Hepatocyte (in vitro differentiated cells): ENCODE measurements around the gene PRDM16. TPM values are rescaled to one million over a fixed set of nuclear protein-coding genes. Genes with fewer than 3 reads are reported as not detected.
A peak's percentile ranks its signal among the peaks of the same experiment; 100 is the strongest.

Experiments used
- DNase-seq: peaks from one replicate; pipeline ENCODE4 v3.0.0-alpha.2; 2016; ENCODE audit warnings: low spot score
- H2AFZ ChIP-seq: fragments of 200-600 bp; sonication (generic); 2 replicates; pipeline ENCODE4 v1.6.0; 2016; ENCODE audit warnings: antibody characterized with exemption, mild to moderate bottlenecking
- H3K27ac ChIP-seq: fragments of 200-600 bp; sonication (generic); 2 replicates; pipeline ENCODE4 v1.5.1; 2016; ENCODE audit warnings: mild to moderate bottlenecking
- H3K27me3 ChIP-seq: fragments of 200-600 bp; sonication (generic); 2 replicates; pipeline ENCODE4 v1.6.1; 2016
- H3K36me3 ChIP-seq: fragments of 200-600 bp; sonication (generic); replicated peaks from 2 replicates; pipeline ENCODE4 v1.5.1; 2016; ENCODE audit warnings: low read depth; ENCODE audit not compliant: insufficient read depth
- H3K4me1 ChIP-seq: fragments of 200-600 bp; sonication (generic); 2 replicates; pipeline ENCODE4 v1.5.1; 2016; ENCODE audit warnings: mild to moderate bottlenecking, moderate library complexity; ENCODE audit not compliant: insufficient read depth
- H3K4me2 ChIP-seq: fragments of 200-600 bp; sonication (generic); 2 replicates; pipeline ENCODE4 v1.6.0; 2016
- H3K4me3 ChIP-seq: fragments of 200-600 bp; sonication (generic); 2 replicates; pipeline ENCODE4 v1.5.1; 2016; ENCODE audit warnings: mild to moderate bottlenecking
- H3K79me2 ChIP-seq: fragments of 200-600 bp; sonication (generic); 2 replicates; pipeline ENCODE4 v1.6.0; 2017; ENCODE audit warnings: mild to moderate bottlenecking
- H3K9me2 ChIP-seq: fragments of 200-600 bp; sonication (generic); replicated peaks from 2 replicates; pipeline ENCODE4 v1.6.0; 2017; ENCODE audit warnings: mild to moderate bottlenecking; ENCODE audit not compliant: insufficient read depth
- H3K9me3 ChIP-seq: fragments of 200-600 bp; sonication (generic); 2 replicates; pipeline ENCODE4 v1.5.1; 2016; ENCODE audit warnings: low read depth, mild to moderate bottlenecking
- H4K20me1 ChIP-seq: fragments of 200-600 bp; sonication (generic); 2 replicates; pipeline ENCODE4 v1.6.0; 2016; ENCODE audit warnings: mild to moderate bottlenecking; ENCODE audit not compliant: insufficient read depth, poor library complexity, severe bottlenecking
- EZH2 ChIP-seq: fragments of 200-600 bp; sonication (generic); IDR thresholded peaks from 2 replicates; pipeline ENCODE4 v1.6.1; 2016; ENCODE audit warnings: antibody characterized with exemption, mild to moderate bottlenecking, borderline replicate concordance
- EZH2phosphoT487 ChIP-seq: fragments of 200-600 bp; sonication (generic); IDR thresholded peaks from one replicate; pipeline ENCODE4 v1.6.1; 2018; ENCODE audit warnings: antibody characterized with exemption, mild to moderate bottlenecking, low read depth, moderate library complexity; ENCODE audit not compliant: unreplicated experiment, severe bottlenecking
- whole genome bisulfite sequencing: methylation state at CpG from one replicate; pipeline ENCODE4 v1.1.6; 2016; ENCODE audit warnings: low lambda C conversion rate; ENCODE audit errors: missing lambda C conversion rate; 5-methylcytosine and 5-hydroxymethylcytosine counted together
- polyA plus RNA-seq: library from polyadenylated mRNA; unstranded; fragments of >200 nt; fragmentation: Nextera tagmentation; extraction: Ambion mirVana; gene quantifications from 2 replicates; pipeline ENCODE4 v1.2.1, GENCODE V29; 2016
- total RNA-seq: library from RNA; depleted of rRNA; stranded (reverse); fragments of >200 nt; gene quantifications from 2 replicates; pipeline ENCODE4 v1.2.3, GENCODE V29; 2014
- TF ChIP-seq, protein P1 (sequence below): fragments of 200-600 bp; sonication (generic); IDR thresholded peaks from 2 replicates; pipeline ENCODE4 v1.5.1; 2016; ENCODE audit warnings: antibody characterized with exemption, mild to moderate bottlenecking; ENCODE audit not compliant: poor library complexity

PRDM16 gene
- total and polyA plus RNA-seq, 2 experiments from 2014 or later = 8.1 to 9.9 TPM

DNA sequence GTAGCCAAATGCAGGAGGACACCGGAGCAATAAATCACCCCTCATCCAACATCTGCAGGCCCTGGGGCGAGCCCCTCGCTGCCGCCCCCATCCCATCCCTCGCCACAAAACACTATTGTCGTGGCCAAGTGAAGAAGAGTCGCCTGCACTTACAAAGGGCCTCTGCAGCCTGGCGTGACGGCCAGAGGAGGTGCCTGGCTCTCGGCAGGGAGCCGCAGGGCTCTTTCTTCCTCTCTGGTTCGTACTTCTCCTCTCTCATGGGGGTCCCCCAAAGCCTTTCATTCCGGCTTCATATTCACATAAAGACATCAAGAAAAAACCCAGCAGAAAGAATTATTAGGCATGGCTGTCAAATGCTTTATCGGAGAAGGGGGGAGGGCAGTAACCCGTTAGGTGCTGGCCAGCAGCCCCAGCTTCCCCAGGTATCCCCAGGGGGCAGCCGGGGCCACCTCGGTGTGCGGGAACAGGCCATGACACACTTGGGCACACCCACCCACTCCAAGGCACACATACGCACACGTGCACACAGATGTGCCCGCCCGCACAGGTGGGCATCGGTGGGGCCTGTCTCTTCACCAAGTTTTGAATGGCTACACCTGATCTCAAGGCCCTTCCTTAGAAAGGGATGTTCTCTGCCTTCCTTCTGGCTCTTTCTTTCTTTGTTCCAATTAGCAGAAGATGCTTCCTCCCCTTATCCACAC lies 149.1 kb downstream of the PRDM16 start:
- H3K9me3 ChIP-seq = no peaks in the 10 kb centered on the region
- H3K4me2 ChIP-seq = peak overlapping the region; percentile 37
- no peak overlapping the region for H3K4me3 ChIP-seq
- 82% methylated on average over 23 of the region's 23 CpGs for WGBS
- no peak overlapping the region for H2AFZ ChIP-seq
- no peaks in the 10 kb centered on the region for H4K20me1 ChIP-seq
- H3K9me2 ChIP-seq = no peaks in the 10 kb centered on the region
- H3K27ac ChIP-seq = peak overlapping the region; percentile 97
- peaks cover 56% of the 10 kb centered on the region for H3K4me1 ChIP-seq
- no peaks in the 10 kb centered on the region for H3K36me3 ChIP-seq
- DNase-seq = no peak
- H3K27me3 ChIP-seq = no peaks in the 10 kb centered on the region
- H3K79me2 ChIP-seq = no peaks in the 10 kb centered on the region
- TF ChIP-seq EZH2phosphoT487 = no peak
- TF ChIP-seq, protein P1, sequence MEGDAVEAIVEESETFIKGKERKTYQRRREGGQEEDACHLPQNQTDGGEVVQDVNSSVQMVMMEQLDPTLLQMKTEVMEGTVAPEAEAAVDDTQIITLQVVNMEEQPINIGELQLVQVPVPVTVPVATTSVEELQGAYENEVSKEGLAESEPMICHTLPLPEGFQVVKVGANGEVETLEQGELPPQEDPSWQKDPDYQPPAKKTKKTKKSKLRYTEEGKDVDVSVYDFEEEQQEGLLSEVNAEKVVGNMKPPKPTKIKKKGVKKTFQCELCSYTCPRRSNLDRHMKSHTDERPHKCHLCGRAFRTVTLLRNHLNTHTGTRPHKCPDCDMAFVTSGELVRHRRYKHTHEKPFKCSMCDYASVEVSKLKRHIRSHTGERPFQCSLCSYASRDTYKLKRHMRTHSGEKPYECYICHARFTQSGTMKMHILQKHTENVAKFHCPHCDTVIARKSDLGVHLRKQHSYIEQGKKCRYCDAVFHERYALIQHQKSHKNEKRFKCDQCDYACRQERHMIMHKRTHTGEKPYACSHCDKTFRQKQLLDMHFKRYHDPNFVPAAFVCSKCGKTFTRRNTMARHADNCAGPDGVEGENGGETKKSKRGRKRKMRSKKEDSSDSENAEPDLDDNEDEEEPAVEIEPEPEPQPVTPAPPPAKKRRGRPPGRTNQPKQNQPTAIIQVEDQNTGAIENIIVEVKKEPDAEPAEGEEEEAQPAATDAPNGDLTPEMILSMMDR = no peak
- no peak for TF ChIP-seq EZH2

DNA sequence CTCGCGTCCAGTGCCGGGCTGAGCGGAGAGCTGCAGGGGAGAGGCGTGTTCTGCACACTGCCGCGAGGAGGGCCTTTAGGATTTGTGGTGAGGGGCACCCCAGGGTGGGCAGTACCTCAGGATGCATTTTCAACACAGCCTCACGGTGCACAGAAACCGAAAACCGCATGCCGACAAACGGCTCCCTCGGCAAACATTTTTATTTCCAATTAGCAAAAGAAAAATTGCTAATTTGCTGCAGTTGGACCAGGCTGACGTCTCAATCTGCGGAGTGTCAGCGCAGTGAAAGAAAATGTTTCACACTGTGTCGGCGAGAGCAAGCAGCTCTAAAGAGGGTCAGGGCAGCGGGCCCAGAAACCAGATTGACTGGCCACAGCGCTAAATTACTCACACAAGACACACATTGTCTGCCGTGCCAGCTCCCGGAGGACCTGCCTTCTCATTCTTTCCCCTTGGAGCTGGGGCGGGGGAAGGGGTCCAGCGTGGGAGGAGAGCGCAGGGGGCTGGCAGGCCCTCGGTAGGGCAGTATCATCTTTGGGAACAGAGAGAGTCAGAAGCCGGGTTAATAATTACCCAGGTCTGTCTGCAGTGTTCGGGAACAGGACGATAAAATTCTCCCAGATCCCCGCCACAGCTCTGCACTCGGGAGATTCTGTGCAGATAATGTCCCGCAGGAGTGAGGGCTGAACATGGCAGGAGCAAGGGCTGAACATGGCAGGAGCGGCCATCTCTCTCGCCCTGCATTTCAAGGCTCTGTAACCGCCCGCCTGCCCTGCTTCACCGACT lies 150.2 kb downstream of the PRDM16 start:
- Histone ChIP-seq H3K4me3 (no peak overlapping the region), H4K20me1 (no peaks in the 10 kb centered on the region), H3K36me3 (no peaks in the 10 kb centered on the region), H3K27ac (peak overlapping the region; percentile 97), H3K4me2 (peak overlapping the region; percentile 65), H3K9me2 (no peaks in the 10 kb centered on the region), H2AFZ (no peak overlapping the region), H3K9me3 (no peaks in the 10 kb centered on the region), H3K27me3 (no peaks in the 10 kb centered on the region), H3K79me2 (no peaks in the 10 kb centered on the region), H3K4me1 (peaks cover 64% of the 10 kb centered on the region)
- no peak for TF ChIP-seq EZH2phosphoT487
- TF ChIP-seq, protein P1 = no peak
- TF ChIP-seq EZH2 = no peak
- WGBS = 51% methylated on average over 37 of the region's 37 CpGs
- peak; percentile 89 for DNase-seq

DNA sequence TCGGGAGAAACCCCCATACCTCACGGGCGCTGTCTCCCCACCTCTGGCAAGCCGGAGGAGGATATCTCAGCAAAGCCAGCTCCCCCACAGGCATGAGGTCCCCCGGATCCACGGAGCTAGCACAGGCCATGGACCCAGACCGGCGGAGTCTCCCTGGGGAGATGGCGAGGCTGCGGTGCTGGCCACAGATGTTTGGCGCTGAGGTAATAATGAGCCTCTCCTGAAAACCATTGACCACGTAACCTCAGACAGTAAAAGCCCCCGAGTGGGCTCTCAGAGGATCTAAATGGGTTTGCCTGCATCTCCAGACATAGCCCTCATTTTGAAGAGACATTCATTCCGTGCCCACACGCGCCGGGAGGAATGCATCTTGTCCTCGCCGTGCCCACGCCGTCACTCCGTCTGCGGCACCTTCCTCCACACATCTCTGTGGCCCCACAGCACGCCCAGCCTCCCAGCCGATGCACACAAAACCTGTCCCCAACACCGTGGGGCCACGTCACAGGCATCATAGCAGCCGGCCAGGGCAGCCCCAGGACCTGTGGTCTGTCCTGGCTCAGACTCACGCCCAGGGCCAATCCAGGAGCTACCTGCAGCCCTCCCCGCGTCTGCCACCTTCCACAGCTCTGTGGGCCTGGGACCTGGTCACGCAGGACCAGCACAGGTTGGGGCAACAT lies 150.9 kb downstream of the PRDM16 start:
- H3K79me2 ChIP-seq = no peaks in the 10 kb centered on the region
- H3K27me3 ChIP-seq = no peaks in the 10 kb centered on the region
- no peak for DNase-seq
- H3K4me1 ChIP-seq = peaks cover 64% of the 10 kb centered on the region
- H3K9me3 ChIP-seq = no peaks in the 10 kb centered on the region
- no peak for TF ChIP-seq EZH2
- TF ChIP-seq EZH2phosphoT487 = no peak
- TF ChIP-seq, protein P1 = no peak
- H3K36me3 ChIP-seq = no peaks in the 10 kb centered on the region
- no peaks in the 10 kb centered on the region for H3K9me2 ChIP-seq
- H3K27ac ChIP-seq = peak overlapping the region; percentile 97
- H2AFZ ChIP-seq = no peak overlapping the region
- no peaks in the 10 kb centered on the region for H4K20me1 ChIP-seq
- 88% methylated on average over 32 of the region's 32 CpGs for WGBS
- peak overlapping the region; percentile 65 for H3K4me2 ChIP-seq
- no peak overlapping the region for H3K4me3 ChIP-seq
